GM12865 (cell line): ENCODE results near the gene DTNB.
"Not testable (repeated sequence)": the region's sequence is repeated elsewhere in the genome, so short reads cannot be mapped to it uniquely, and the experiment has no call there.

Experiments used
- DNase-seq: peaks from one replicate; pipeline ENCODE4 v3.0.0; 2010; ENCODE audit warnings: low read depth
- H3K4me3 ChIP-seq: 2 replicates; pipeline ENCODE4 v1.5.1; 2011; ENCODE audit warnings: mild to moderate bottlenecking, low read depth, low read length, control low read depth
- TF ChIP-seq, protein P1 (sequence below): IDR thresholded peaks from 2 replicates; pipeline ENCODE4 v1.5.1; 2011; ENCODE audit warnings: low read length, control low read depth, low read depth, inconsistent platforms; ENCODE audit not compliant: insufficient read depth; ENCODE audit errors: missing control alignments

The DTNB gene

DNA sequence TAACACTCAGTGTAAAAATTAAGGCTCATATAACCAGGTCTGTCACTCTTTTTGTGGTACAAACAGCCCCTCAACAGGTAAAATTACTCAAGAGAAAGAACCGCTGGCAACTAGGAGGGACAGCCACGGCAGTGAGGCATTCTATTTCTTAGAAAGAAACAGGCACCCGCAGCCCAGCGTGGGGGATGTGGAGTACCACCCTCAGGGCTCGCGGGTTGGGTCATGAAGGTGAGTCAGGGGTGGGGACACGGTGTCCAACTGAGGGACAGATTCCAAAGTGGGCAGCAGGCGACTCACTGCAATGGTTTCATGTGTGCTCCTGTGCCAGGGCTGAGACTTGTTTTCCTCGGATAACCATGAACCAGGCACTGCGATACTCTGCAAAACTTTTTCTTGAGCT is 129.4 kb downstream of the DTNB start:
- TF ChIP-seq, protein P1, sequence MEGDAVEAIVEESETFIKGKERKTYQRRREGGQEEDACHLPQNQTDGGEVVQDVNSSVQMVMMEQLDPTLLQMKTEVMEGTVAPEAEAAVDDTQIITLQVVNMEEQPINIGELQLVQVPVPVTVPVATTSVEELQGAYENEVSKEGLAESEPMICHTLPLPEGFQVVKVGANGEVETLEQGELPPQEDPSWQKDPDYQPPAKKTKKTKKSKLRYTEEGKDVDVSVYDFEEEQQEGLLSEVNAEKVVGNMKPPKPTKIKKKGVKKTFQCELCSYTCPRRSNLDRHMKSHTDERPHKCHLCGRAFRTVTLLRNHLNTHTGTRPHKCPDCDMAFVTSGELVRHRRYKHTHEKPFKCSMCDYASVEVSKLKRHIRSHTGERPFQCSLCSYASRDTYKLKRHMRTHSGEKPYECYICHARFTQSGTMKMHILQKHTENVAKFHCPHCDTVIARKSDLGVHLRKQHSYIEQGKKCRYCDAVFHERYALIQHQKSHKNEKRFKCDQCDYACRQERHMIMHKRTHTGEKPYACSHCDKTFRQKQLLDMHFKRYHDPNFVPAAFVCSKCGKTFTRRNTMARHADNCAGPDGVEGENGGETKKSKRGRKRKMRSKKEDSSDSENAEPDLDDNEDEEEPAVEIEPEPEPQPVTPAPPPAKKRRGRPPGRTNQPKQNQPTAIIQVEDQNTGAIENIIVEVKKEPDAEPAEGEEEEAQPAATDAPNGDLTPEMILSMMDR, result no peak
- H3K4me3 ChIP-seq, result no peak overlapping the region

DNA sequence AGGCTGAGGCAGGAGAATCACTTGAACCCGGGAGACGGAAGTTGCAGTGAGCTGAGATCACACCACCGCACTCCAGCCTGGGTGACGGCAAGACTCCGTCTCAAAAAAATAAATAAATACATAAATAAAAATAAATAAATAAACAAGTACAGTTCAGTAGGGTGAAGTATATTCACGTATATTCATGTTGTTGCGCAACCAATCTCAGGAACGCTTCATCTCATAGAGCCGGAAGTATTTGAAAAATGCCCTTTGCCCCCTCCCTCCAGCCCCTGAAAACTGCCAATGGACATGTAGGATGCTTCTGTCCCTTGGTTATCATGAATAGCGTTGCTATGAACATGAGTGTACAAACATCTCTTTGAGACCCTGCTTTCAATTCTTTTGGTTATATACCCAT is 132.0 kb downstream of the DTNB start:
- TF ChIP-seq, protein P1, result no peak

More for the DNA sequence above, 129.4 kb downstream of the DTNB start:
- no peak for DNase-seq

DNA sequence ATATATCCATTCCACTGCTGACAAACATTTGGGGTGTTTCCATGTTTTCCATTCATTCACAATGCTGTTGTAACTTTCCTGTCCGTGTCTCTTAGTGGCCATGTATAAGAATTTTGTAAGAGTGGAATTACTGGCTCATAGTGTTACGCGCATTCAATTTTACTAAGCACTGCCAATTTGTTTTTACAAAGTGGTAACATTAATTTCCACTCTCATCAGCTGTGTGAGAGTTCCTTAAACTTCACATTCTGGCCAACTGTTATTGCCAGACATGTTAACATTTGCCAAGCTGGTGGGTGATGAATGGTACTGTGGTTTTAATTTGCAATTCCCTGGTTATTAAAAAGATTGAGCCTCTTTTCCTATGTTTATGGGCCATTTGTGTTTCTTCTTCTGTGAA is 134.2 kb downstream of the DTNB start:
- no peak for DNase-seq
- H3K4me3 ChIP-seq, result no peak overlapping the region
- TF ChIP-seq, protein P1, result no peak

More for the DNA sequence above, 132.0 kb downstream of the DTNB start:
- no peak overlapping the region for H3K4me3 ChIP-seq
- DNase-seq, result no peak

DNA sequence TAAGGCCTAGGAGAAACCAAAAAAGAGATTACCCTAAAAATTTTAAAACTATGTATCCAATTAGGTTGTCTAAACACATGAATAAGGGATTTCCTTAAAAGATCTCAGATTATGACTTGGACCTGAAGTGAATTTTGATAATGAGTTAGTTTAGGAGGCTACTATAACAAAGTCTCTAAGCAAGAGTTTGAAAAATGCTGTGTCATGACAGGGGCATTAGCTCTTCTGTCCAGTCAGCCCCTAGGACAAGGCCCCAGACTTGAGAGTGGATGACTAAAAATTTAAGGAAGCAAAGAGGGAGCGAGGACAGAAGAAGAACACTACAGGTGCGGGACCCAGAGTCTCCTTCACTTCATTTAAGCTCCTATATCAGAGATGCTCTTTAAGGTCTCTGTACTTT is 135.9 kb downstream of the DTNB start:
- no peak overlapping the region for H3K4me3 ChIP-seq
- no peak for DNase-seq
- TF ChIP-seq, protein P1, result no peak

DNA sequence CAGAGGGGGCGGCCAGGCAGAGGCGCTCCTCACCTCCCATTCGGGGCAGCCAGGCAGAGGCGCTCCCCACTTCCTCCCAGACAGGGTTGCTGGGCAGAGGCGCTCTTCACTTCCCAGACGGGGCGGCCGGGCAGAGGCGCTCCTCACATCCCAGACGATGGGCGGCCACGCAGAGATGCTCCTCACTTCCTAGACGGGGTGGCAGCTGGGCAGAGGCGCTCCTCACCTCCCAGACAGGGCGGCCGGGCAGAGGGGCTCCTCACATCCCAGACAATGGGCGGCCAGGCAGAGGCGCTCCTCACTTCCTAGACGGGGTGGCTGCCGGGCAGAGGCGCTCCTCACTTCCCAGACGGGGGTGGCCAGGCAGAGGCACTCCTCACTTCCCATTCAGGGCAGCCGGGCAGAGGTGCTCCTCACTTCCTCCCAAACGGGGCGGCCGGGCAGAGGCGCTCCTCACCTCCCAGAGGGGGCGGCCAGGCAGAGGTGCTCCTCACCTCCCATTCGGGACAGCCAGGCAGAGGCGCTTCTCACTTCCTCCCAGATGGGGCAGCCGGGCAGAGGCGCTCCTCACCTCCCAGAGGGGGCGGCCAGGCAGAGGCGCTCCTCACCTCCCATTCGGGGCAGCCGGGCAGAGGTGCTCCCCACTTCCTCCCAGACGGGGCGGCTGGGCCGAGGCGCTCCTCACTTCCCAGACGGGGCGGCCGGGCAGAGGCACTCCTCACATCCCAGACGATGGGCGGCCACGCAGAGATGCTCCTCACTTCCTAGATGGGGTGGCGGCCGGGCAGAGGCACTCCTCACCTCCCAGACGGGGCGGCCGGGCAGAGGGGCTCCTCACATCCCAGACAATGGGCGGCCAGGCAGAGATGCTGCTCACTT is 137.7 kb downstream of the DTNB start:
- not testable (repeated sequence) for H3K4me3 ChIP-seq

DNA sequence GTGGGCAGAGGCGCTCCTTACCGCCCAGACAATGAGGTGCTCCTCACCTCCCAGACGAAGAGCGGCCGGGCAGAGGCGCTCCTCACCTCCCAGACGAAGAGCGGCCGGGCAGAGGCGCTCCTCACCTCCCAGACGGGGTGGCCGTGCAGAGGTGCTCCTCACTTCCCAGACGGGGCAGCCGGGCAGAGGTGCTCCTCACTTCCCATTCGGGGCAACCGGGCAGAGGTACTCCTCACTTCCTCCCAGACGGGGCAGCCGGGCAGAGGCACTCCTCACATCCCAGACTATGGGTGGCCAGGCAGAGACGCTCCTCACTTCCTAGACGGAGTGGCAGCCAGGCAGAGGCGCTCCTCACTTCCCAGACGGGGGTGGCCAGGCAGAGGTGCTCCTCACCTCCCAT is 138.4 kb downstream of the DTNB start:
- not testable (repeated sequence) for DNase-seq, H3K4me3 ChIP-seq

More for the DNA sequence above, 137.7 kb downstream of the DTNB start:
- DNase-seq, result not testable (repeated sequence)

DNA sequence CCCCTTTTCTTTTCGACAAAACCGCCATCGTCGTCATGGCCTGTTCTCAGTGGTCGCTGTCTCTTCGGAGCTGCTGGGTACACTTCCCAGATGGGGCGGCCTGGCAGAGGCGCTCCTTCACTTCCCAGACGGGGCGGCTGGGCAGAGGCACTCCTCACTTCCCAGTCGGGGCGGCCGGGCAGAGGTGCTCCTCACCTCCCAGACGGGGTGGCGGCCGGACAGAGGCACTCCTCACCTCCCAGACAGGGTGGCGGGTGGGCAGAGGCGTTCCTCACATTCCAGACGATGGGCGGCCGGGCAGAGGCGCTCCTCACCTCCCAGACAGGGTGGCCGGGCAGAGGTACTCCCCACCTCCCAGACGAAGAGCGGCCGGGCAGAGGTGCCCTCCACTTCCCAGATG is 138.9 kb downstream of the DTNB start:
- DNase-seq, result no peak
- TF ChIP-seq, protein P1, result no peak
- H3K4me3 ChIP-seq, result no peak overlapping the region

DNA sequence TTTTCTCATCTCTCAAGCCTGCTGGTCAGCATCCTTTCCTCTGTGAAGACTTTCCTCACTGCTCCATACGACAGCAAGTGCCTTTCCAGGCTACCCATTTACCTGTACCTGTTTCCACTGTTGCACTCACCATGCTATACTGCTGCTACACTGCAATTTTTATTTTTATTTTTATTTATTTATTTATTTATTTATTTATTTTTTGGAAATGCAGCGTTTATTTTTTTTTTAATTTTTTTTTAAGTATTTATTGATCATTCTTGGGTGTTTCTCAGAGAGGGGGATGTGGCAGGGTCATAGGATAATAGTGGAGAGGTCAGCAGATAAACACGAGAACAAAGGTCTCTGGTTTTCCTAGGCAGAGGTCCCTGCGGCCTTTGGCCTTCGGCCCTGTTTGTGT is 139.6 kb downstream of the DTNB start:
- not testable (repeated sequence) for H3K4me3 ChIP-seq, DNase-seq
